ENCODE results near the gene CDR2L. TPM values are rescaled to one million over a fixed set of nuclear protein-coding genes. Genes with fewer than 3 reads are reported as not detected.

Gene CDR2L
- total RNA-seq, 2 experiments from 2014 or later: 0.08 TPM; not detected in 1

DNA sequence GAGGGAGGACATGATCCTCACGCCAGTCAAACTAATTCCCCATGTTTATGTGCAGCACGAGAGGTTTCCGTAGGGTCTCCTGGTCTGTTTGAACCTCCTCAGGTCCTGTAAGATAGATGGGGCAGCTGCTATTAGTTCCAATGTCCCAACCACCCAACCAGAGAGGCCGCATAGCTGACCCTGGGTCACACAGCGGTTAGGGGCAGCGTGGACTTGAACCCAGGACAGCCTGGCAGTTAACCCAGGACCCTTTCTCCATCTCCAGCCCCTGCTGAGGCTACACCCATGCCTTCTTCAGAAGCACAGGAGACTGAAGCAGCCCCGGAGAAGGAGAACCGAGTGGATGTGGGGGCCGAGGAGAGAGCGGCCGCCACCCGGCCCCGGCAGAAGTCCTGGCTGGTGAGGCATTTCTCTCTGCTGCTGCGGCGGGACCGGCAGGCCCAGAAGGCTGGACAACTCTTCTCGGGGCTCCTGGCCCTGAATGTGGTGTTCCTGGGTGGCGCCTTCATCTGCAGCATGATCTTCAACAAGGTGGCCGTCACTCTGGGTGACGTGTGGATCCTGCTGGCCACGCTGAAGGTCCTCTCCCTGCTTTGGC, 46.2 kb upstream of the CDR2L start:
- peaks cover 23 to 24% of the 10 kb centered on the region in 2 experiments for H3K27me3 ChIP-seq (ENCODE audit: control insufficient read depth in 1 of 2, insufficient read depth in 2 of 2, low read length in 2 of 2)
- POLR2A ChIA-PET: no interaction called here
- H3K27ac Mint-ChIP-seq: no peak overlapping the region
- no peaks in the 10 kb centered on the region for H3K36me3 Mint-ChIP-seq (ENCODE audit: low read depth)
- H3K36me3 ChIP-seq (ENCODE audit: insufficient read depth, low read length): no peaks in the 10 kb centered on the region
- no peak overlapping the region for H3K27ac ChIP-seq (ENCODE audit: low read depth in 1 of 2, low read length in 2 of 2)
- DNase-seq (no peak), ATAC-seq (ENCODE audit: poor library complexity) (no peak)
- H3K9me3 ChIP-seq (ENCODE audit: control insufficient read depth in 1 of 2, insufficient read depth in 1 of 2, low read length in 2 of 2): peaks cover 0 to 4% of the 10 kb centered on the region in 2 experiments
- H3K4me3 Mint-ChIP-seq: no peak overlapping the region
- H3K4me1 ChIP-seq (ENCODE audit: insufficient read depth, low read length): peaks cover under 1% of the 10 kb centered on the region
- TF ChIP-seq, protein P1, sequence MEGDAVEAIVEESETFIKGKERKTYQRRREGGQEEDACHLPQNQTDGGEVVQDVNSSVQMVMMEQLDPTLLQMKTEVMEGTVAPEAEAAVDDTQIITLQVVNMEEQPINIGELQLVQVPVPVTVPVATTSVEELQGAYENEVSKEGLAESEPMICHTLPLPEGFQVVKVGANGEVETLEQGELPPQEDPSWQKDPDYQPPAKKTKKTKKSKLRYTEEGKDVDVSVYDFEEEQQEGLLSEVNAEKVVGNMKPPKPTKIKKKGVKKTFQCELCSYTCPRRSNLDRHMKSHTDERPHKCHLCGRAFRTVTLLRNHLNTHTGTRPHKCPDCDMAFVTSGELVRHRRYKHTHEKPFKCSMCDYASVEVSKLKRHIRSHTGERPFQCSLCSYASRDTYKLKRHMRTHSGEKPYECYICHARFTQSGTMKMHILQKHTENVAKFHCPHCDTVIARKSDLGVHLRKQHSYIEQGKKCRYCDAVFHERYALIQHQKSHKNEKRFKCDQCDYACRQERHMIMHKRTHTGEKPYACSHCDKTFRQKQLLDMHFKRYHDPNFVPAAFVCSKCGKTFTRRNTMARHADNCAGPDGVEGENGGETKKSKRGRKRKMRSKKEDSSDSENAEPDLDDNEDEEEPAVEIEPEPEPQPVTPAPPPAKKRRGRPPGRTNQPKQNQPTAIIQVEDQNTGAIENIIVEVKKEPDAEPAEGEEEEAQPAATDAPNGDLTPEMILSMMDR (IDR thresholded peaks at IDR 0.05): no peak
- no peaks in the 10 kb centered on the region for H3K4me1 Mint-ChIP-seq (ENCODE audit: low read depth)
- H3K27me3 Mint-ChIP-seq: peaks cover 60% of the 10 kb centered on the region
- CTCF ChIA-PET: no interaction called here
- intact Hi-C loops (cut with DNase I, micrococcal nuclease): no loop called here
- no peaks in the 10 kb centered on the region for H3K9me3 Mint-ChIP-seq
- no peak overlapping the region for H3K4me3 ChIP-seq (ENCODE audit: low read length)

DNA sequence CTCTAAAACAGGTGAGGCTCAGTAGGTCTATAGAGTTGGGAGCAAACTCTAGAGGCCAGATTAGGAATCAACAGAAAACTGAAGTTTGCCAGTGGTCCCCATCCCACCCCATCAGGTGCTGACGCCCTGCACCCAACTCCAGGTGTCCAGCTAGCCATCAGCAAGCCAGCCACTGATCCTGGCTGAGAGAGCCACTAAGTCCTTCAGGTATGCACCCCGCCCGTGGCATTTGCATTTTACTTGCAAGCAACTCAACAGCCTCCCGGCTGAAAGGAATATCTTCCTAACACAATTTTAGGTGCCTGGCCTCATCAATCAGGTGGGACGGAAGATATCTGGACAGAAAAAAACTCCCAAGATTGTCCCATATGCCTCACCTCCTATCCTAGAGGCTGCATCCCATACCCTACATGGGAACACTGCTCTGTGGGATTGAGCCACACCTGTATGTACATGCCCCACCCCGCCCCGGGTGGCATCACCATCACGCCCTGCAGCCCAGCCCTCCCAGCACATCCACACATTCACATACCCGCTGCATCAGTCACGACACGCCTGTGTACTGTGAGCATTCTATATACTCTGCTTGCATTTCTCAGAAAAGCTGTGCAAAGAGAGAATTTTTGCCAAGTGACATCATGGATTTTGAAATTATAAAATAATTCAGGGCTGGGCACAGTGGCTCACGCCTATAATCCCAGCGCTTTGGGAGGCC, 43.5 kb upstream of the CDR2L start:
- peaks cover 0 to 2% of the 10 kb centered on the region in 2 experiments for H3K27me3 ChIP-seq (ENCODE audit: control insufficient read depth in 1 of 2, insufficient read depth in 2 of 2, low read length in 2 of 2)

DNA sequence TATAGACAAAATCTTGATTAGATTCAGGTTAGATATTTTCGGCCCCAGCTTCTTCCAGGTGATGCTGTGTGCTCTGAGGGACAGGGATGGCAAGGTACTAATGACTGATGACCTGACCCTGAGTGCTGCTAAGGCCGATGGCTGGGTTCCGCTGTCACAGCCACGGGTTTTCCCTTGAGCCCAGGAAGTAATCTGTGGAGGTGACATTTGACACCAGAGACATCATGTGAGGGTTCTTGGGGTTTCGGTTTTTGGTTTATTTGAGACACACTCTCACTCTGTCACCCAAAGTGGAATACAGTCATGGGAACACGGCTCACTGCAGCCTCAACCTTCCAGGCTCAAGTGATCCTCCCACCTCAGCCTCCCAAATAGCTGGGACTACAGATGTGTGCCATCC, 41.9 kb upstream of the CDR2L start:
- CTCF ChIA-PET: no interaction called here
- no peaks in the 10 kb centered on the region for H3K4me1 Mint-ChIP-seq (ENCODE audit: low read depth)
- DNase-seq (no peak), ATAC-seq (ENCODE audit: poor library complexity) (no peak)
- no peak overlapping the region for H3K27ac ChIP-seq (ENCODE audit: low read depth in 1 of 2, low read length in 2 of 2)
- peaks cover 30% of the 10 kb centered on the region for H3K27me3 Mint-ChIP-seq
- no peaks in the 10 kb centered on the region for H3K36me3 ChIP-seq (ENCODE audit: insufficient read depth, low read length)
- peaks cover 0 to 2% of the 10 kb centered on the region in 2 experiments for H3K27me3 ChIP-seq (ENCODE audit: control insufficient read depth in 1 of 2, insufficient read depth in 2 of 2, low read length in 2 of 2)
- no peaks in the 10 kb centered on the region for H3K9me3 Mint-ChIP-seq
- intact Hi-C loops (cut with DNase I, micrococcal nuclease): no loop called here
- POLR2A ChIA-PET: no interaction called here
- H3K4me3 Mint-ChIP-seq: no peak overlapping the region
- H3K9me3 ChIP-seq (ENCODE audit: control insufficient read depth in 1 of 2, insufficient read depth in 1 of 2, low read length in 2 of 2): no peaks in the 10 kb centered on the region
- H3K36me3 Mint-ChIP-seq (ENCODE audit: low read depth): no peaks in the 10 kb centered on the region
- H3K27ac Mint-ChIP-seq: no peak overlapping the region
- H3K4me1 ChIP-seq (ENCODE audit: insufficient read depth, low read length): no peaks in the 10 kb centered on the region
- H3K4me3 ChIP-seq (ENCODE audit: low read length): no peak overlapping the region
- TF ChIP-seq, protein P1 (IDR thresholded peaks at IDR 0.05): no peak

More for the DNA sequence above, 43.5 kb upstream of the CDR2L start:
- DNase-seq (no peak), ATAC-seq (ENCODE audit: poor library complexity) (no peak)
- Histone ChIP-seq H3K4me1 (ENCODE audit: insufficient read depth, low read length) (no peaks in the 10 kb centered on the region), H3K27ac (ENCODE audit: low read depth in 1 of 2, low read length in 2 of 2) (no peak overlapping the region), H3K9me3 (ENCODE audit: control insufficient read depth in 1 of 2, insufficient read depth in 1 of 2, low read length in 2 of 2) (no peaks in the 10 kb centered on the region), H3K36me3 (ENCODE audit: insufficient read depth, low read length) (no peaks in the 10 kb centered on the region), H3K4me3 (ENCODE audit: low read length) (no peak overlapping the region)
- Mint-ChIP-seq H3K9me3 (no peaks in the 10 kb centered on the region), H3K4me3 (no peak overlapping the region), H3K36me3 (ENCODE audit: low read depth) (no peaks in the 10 kb centered on the region), H3K4me1 (ENCODE audit: low read depth) (no peaks in the 10 kb centered on the region), H3K27ac (no peak overlapping the region), H3K27me3 (peaks cover 41% of the 10 kb centered on the region)
- ChIA-PET POLR2A (no interaction called here), CTCF (interaction anchor here (1.3 kb wide), 1 partner anchor 12 kb away, joined by 4 read pairs; no protein-coding TSS in a partner anchor)
- intact Hi-C loops (cut with DNase I, micrococcal nuclease): no loop called here
- TF ChIP-seq, protein P1 (IDR thresholded peaks at IDR 0.05): no peak
